ENCODE results near the gene LITAF.

DNA sequence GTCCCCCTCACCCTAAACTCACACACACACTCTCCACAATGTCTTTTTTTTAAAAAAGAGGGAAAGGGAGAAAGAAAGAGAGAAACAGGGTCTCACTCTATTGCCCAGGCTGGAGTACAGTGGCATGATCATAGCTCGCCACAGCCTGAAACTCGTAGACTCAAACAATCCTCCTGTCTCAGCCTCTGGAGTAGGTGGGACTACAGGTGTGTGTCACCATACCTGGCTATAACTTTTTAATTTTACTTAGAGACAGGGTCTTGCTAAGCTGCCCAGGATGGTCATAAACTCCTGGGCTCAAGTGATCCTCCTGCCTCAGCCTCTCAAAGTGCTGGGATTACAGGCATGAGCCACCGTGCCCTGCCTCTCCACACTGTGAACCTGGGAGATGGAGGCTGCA lies 24.9 kb downstream of the LITAF start:
- no peak for TF ChIP-seq CTCF (IDR thresholded peaks at IDR 0.05)
- no peak for TF ChIP-seq POLR2A (IDR thresholded peaks at IDR 0.05)

Measured in adrenal gland (tissue), 5 donors.